IPS DF 6.9 (cell line): ENCODE data around the gene TXLNB.

Experiments used
- DNase-seq: peaks from one replicate; pipeline ENCODE4 v3.0.0-alpha.2; 2013; ENCODE audit warnings: low read depth, low spot score
- H3K27ac ChIP-seq: one replicate; pipeline ENCODE4 v1.5.1; 2013; ENCODE audit warnings: low read length, control low read depth
- H3K27me3 ChIP-seq: 2 replicates; pipeline ENCODE4 v1.6.1; 2013; ENCODE audit warnings: mild to moderate bottlenecking, low read length; ENCODE audit not compliant: control insufficient read depth, insufficient read depth
- H3K36me3 ChIP-seq: 2 replicates; pipeline ENCODE4 v1.6.1; 2013; ENCODE audit warnings: low read length; ENCODE audit not compliant: control insufficient read depth, insufficient read depth
- H3K4me1 ChIP-seq: 2 replicates; pipeline ENCODE4 v1.6.1; 2013; ENCODE audit warnings: low read length; ENCODE audit not compliant: control insufficient read depth, insufficient read depth
- H3K4me3 ChIP-seq: 2 replicates; pipeline ENCODE4 v1.5.1; 2013; ENCODE audit warnings: mild to moderate bottlenecking, low read length
- H3K9me3 ChIP-seq: 2 replicates; pipeline ENCODE4 v1.6.1; 2013; ENCODE audit warnings: low read length, inconsistent platforms; ENCODE audit not compliant: control insufficient read depth, insufficient read depth
- WGBS: extraction: QIAGEN DNeasy Blood & Tissue Kit; methylation state at CpG from one replicate; pipeline ENCODE4 v1.1.7; 2013; ENCODE audit warnings: mixed read lengths, missing lambda C conversion rate; ENCODE audit not compliant: insufficient read length, insufficient coverage; 5-methylcytosine and 5-hydroxymethylcytosine counted together

TXLNB gene

DNA sequence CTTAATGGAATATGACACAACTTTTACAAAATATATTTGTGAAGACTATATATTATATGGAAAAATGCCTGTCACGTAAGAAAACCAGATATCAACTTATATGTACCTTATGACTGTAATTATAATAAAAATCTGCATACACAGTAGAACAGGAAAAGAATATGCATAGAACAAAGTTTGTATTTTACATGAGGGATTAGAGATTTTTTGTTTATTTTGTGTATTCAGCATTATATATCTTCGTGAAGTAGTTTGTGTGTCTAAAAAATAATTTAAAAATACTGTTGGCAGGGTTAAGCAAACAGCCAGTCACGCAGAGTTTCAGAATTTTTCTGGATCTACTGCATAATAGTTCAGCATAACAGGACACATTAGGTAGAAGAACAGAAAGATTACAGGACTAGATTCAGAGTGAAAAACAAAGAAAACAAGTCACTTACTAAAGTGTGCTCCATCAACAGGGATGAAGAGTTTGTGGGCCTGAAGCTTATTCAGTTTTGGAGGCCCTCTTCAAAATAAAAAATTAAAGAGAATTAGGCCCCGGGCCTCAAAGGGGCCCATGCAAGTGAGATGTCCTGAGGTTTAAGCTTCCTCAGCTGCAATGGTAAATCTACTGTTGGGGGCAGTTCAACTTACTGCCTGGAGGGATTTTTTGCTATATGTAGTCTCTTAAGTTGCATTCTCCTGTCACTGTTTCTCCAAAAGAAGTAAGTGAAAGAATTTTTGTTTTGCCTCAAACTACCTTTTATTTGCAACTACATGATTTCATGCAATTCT lies 16.3 kb downstream of the TXLNB start:
- H3K4me1 ChIP-seq: no peaks in the 10 kb centered on the region
- DNase-seq: no peak
- WGBS: 100% methylated on average over 1 of the region's 4 CpGs
- H3K36me3 ChIP-seq: no peaks in the 10 kb centered on the region
- H3K27ac ChIP-seq: no peak overlapping the region
- no peak overlapping the region for H3K4me3 ChIP-seq
- no peaks in the 10 kb centered on the region for H3K9me3 ChIP-seq
- no peaks in the 10 kb centered on the region for H3K27me3 ChIP-seq

DNA sequence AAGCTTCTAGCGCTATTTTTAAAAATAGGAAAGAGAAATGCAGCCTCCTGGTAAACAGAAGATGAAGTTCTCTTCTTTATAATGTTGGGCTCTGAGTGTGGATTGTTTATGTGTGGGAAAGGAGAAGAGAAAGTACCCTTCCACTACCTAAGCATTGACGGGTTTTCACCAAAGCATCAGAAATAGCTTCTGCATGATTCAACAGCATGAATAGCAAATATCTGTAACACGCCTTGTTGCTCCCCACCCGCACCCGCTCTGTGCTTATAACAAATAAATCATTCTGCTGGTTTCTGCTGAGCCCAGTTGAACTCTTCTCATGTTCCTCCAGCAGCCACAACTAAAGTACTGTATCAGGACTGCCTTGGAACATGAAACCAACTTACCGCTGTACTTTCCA lies 20.7 kb downstream of the TXLNB start:
- no peak overlapping the region for H3K4me3 ChIP-seq
- no peaks in the 10 kb centered on the region for H3K27me3 ChIP-seq
- H3K27ac ChIP-seq: no peak overlapping the region
- DNase-seq: no peak
- no peaks in the 10 kb centered on the region for H3K4me1 ChIP-seq
- no CpG with 5 or more reads among the region's 6 CpGs for WGBS
- H3K36me3 ChIP-seq: no peaks in the 10 kb centered on the region
- no peaks in the 10 kb centered on the region for H3K9me3 ChIP-seq

DNA sequence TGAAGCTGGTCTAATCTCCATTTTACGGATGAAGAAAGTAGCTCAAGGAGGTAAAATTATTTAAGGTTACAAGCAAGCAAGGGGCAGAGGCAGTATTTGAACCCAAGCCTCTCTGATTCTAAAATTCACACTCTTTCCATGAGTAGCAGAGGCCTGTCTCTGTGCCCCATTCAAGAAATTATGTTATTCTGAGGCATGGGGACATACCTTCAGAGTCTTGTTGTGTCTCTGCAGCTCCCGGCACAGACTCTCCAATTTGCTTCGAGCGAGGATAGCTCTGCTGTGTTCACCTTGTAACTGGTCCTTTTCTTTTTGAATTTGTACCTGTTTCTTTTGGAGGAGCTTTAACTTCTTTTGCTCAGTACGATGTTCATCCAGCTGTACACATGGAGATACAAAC lies 21.5 kb downstream of the TXLNB start:
- H3K27me3 ChIP-seq: no peaks in the 10 kb centered on the region
- no peaks in the 10 kb centered on the region for H3K9me3 ChIP-seq
- DNase-seq: no peak
- H3K27ac ChIP-seq: no peak overlapping the region
- H3K4me1 ChIP-seq: no peaks in the 10 kb centered on the region
- WGBS: no CpG with 5 or more reads among the region's 5 CpGs
- no peaks in the 10 kb centered on the region for H3K36me3 ChIP-seq
- H3K4me3 ChIP-seq: no peak overlapping the region

DNA sequence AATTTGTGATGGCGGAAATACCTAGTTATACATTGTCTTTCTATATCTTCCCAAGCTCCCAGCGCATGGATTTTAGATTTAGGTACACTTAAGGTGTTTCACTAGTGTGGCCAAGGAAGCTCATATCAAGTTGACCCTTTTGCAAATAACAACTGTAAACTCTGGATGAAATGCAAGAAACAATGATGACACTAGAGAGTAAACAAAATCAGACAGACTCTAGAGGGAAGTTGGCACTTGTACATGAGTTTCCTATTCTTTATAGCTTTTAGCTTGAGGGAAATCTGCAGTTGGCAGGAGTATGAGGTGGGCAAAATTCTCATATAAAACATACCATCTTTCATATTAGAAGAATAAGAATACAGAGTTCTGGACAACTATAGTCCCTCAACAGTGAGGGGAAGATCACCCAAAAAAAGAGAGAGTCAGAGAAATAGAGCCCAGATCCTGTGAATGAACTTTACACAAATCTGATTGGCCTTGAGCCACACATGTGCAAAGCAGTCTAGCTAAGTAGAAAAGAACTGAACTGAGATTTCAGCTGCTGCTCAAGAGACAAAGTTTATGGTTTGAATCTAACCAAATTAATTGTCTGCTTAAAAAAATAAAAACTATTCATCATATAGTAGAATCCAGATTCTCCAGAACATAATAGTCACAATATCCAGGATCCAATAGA lies 26.1 kb downstream of the TXLNB start:
- no CpG with 5 or more reads among the region's 2 CpGs for WGBS
- Histone ChIP-seq H3K36me3 (no peaks in the 10 kb centered on the region), H3K9me3 (no peaks in the 10 kb centered on the region), H3K4me3 (no peak overlapping the region), H3K27ac (no peak overlapping the region), H3K4me1 (no peaks in the 10 kb centered on the region), H3K27me3 (no peaks in the 10 kb centered on the region)
- no peak for DNase-seq

DNA sequence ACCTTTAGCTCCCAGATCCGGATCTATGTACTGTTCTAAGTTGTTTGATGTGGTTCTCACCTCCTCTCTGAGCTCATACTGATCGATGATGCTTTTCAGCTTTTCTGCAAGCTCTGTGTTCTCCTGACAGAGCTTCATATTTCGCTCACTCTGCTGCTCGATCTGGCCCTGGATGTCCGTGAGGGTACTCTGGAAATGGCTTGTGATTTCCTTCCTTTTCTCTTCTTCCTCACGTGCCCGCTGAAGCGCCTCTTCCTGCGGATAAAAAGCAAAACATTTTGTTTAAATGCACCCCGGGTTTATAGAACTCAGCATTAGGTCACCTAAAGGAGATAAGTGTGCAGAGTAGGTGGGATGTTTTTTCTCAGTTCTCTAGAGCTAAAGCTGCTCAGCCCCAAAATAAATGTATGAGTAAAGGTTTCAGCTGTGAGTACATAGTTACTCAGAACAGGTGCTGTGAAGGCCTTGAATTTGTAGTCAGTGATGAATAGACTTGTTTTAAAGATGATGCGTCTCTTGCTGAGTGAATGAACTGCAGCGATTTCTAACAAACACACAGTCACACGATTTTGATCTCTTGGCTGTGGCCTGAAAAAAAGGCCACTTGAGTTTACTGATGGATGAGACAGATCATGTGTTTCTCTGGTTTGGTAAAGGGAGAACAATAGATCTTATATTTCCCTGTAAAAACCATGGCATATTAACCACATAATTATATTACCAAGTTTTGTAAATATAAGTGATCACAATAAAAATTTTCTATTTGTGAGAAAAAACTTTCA lies 29.1 kb downstream of the TXLNB start:
- Histone ChIP-seq H3K27me3 (no peaks in the 10 kb centered on the region), H3K9me3 (no peaks in the 10 kb centered on the region), H3K4me3 (no peak overlapping the region), H3K27ac (no peak overlapping the region), H3K4me1 (no peaks in the 10 kb centered on the region), H3K36me3 (no peaks in the 10 kb centered on the region)
- WGBS: no CpG with 5 or more reads among the region's 13 CpGs
- no peak for DNase-seq

DNA sequence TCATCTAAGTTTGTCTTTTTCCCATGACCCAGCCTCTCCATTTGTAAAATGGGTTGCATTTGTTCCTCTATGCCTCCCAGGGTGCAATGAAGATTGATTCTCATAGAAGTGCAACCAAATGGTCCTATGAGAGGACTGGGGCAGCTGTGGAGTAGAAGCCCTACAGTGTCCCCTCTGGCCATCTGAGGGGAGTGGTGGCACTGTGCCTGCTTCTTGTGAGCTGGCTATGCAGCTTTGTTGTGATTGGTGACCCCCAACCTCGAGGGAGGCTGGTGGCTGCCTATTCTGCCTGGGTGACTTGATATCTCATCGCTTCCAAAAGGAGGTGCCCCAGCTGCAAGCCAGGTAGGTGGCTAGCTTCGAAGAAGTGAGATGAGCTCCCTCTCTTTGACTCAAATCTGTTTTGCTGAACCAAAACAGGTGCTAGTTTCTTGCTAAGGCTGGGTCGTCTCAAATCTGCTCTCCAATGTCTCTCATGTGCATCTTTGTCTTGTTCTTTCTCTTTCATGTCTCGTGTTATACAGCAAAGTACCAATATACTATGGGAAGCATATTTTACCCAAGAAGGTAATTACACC lies 33.9 kb downstream of the TXLNB start:
- Histone ChIP-seq H3K27ac (no peak overlapping the region), H3K4me1 (no peaks in the 10 kb centered on the region)
- no CpG with 5 or more reads among the region's 5 CpGs for WGBS

DNA sequence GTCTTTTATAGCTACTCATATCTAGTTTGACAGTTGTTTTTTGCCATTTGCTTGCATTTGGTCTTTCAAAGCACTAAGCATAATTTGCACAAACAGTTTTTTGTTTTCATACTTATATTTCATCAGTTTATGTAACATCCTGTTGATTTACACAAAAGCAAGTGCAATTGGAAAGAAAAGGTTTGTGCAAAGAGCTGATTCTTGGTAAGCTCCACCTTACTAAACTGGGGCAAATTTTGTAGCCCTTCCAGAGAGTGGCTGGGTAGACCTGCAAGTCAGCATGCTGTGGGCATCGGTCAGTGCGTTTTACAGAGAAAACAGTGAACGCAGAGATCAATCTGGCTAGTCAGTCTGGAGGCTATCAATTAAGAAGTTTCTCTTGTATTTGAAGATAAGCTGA lies 34.5 kb downstream of the TXLNB start:
- Histone ChIP-seq H3K36me3 (no peaks in the 10 kb centered on the region), H3K4me3 (no peak overlapping the region), H3K4me1 (no peaks in the 10 kb centered on the region), H3K27me3 (no peaks in the 10 kb centered on the region), H3K9me3 (no peaks in the 10 kb centered on the region), H3K27ac (no peak overlapping the region)
- DNase-seq: no peak
- WGBS: no CpG with 5 or more reads among the region's 3 CpGs

More for the DNA sequence above, 33.9 kb downstream of the TXLNB start:
- no peaks in the 10 kb centered on the region for H3K27me3 ChIP-seq
- no peaks in the 10 kb centered on the region for H3K9me3 ChIP-seq
- no peak overlapping the region for H3K4me3 ChIP-seq
- no peak for DNase-seq
- no peaks in the 10 kb centered on the region for H3K36me3 ChIP-seq

DNA sequence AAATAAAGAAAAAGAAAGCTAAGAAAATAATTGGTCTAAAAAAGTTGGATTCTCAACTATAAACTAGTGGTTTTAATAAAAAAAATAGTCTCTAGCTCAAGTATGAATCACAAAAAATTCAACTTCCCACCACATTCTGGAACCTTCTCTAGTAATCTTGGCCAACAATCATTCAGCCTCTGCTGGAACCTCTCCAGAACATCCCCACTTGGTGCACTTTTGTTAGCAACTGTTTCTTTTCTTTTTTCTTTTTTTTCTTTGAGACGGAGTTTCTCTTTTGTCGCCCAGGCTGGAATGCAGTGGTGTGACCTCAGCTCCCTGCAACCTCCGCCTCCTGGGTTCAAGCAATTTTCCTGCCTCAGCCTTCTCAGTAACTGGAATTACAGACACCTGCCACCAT lies 35.7 kb downstream of the TXLNB start:
- Histone ChIP-seq H3K27ac (no peak overlapping the region), H3K9me3 (no peaks in the 10 kb centered on the region), H3K4me3 (no peak overlapping the region), H3K36me3 (no peaks in the 10 kb centered on the region), H3K4me1 (no peaks in the 10 kb centered on the region), H3K27me3 (no peaks in the 10 kb centered on the region)
- WGBS: no CpG with 5 or more reads among the region's 3 CpGs
- DNase-seq: no peak

DNA sequence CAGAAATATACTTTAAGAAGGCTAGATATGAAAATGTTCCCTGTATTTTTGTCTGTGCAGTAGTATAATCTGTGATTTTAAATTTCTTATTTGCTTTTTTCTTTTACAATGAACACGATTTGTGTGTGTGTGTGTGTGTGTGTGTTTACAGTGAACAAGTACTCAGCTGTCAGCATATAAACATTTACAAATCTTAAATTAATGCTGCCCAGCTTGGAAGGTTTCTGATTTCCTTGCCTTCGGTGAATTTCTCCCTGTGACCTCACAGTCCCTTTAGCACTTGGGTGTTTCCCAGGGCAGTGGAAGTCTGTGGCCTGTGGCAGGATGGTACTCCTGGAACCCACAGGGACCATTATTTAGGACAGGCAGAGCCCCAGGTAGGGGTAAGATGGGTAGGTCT lies 37.6 kb downstream of the TXLNB start:
- H3K9me3 ChIP-seq: no peaks in the 10 kb centered on the region
- no peaks in the 10 kb centered on the region for H3K4me1 ChIP-seq
- WGBS: no CpG with 5 or more reads among the region's 2 CpGs
- H3K27me3 ChIP-seq: no peaks in the 10 kb centered on the region
- H3K36me3 ChIP-seq: no peaks in the 10 kb centered on the region
- no peak overlapping the region for H3K27ac ChIP-seq
- H3K4me3 ChIP-seq: no peak overlapping the region
- no peak for DNase-seq

DNA sequence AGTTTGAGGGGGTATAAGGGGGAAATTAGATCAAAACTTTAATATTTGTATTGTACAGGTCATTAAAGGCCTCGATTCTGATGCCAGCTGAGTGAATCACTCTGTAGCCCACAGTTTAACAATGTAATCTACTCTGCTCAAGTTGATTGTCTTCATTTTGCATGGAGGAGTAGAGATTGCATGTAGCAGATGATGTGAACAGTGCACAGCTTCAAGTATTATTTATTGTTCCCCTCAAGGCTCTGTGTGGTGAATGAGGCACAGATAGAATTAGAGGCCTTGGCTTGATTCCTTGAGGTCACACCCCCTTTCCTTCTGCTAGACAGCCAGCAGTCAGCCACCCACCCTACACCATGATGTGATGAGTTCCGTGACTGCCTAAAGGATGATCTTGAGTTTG lies 38.1 kb downstream of the TXLNB start:
- Histone ChIP-seq H3K4me1 (no peaks in the 10 kb centered on the region), H3K4me3 (no peak overlapping the region), H3K9me3 (no peaks in the 10 kb centered on the region), H3K36me3 (no peaks in the 10 kb centered on the region), H3K27ac (no peak overlapping the region), H3K27me3 (no peaks in the 10 kb centered on the region)
- no CpG with 5 or more reads among the region's 2 CpGs for WGBS
- no peak for DNase-seq
